Neural progenitor cell (in vitro differentiated cells): ENCODE measurements around the gene ASIC2. TPM values are rescaled to one million over a fixed set of nuclear protein-coding genes. Genes with fewer than 3 reads are reported as not detected.

Source experiments
- DNase-seq: peaks from one replicate; pipeline ENCODE4 v3.0.0-alpha.2; 2016; ENCODE audit warnings: low spot score
- H2AFZ ChIP-seq: fragments of 200-600 bp; sonication (generic); replicated peaks from 2 replicates; pipeline ENCODE4 v1.6.1; 2016; ENCODE audit warnings: antibody characterized with exemption
- H3F3A ChIP-seq: fragments of 200-600 bp; sonication (generic); 2 replicates; pipeline ENCODE4 v1.6.1; 2016; ENCODE audit warnings: antibody characterized with exemption, low read depth
- H3K27ac ChIP-seq: fragments of 200-600 bp; sonication (generic); 2 replicates; pipeline ENCODE4 v1.5.1; 2016; ENCODE audit warnings: mild to moderate bottlenecking
- H3K27me3 ChIP-seq: fragments of 200-600 bp; sonication (generic); 2 replicates; pipeline ENCODE4 v1.6.1; 2016; ENCODE audit warnings: mild to moderate bottlenecking, moderate library complexity
- H3K36me3 ChIP-seq: fragments of 200-600 bp; sonication (generic); 2 replicates; pipeline ENCODE4 v1.5.1; 2016
- H3K4me1 ChIP-seq: fragments of 200-600 bp; sonication (generic); 2 replicates; pipeline ENCODE4 v1.6.1; 2016; ENCODE audit warnings: mixed run types
- H3K4me2 ChIP-seq: fragments of 200-600 bp; sonication (generic); 2 replicates; pipeline ENCODE4 v1.6.1; 2016
- H3K4me3 ChIP-seq: fragments of 200-600 bp; sonication (generic); 2 replicates; pipeline ENCODE4 v1.5.1; 2016
- H3K79me2 ChIP-seq: fragments of 200-600 bp; sonication (generic); 2 replicates; pipeline ENCODE4 v1.6.1; 2016; ENCODE audit warnings: low read depth
- H3K9ac ChIP-seq: fragments of 200-600 bp; sonication (generic); 2 replicates; pipeline ENCODE4 v1.6.1; 2016
- H3K9me3 ChIP-seq: fragments of 200-600 bp; sonication (generic); 2 replicates; pipeline ENCODE4 v1.5.1; 2016; ENCODE audit warnings: low read depth
- H4K20me1 ChIP-seq: fragments of 200-600 bp; sonication (generic); 2 replicates; pipeline ENCODE4 v1.6.1; 2016; ENCODE audit warnings: low read depth
- H3K27ac Mint-ChIP-seq: 3 replicates; pipeline ENCODE4 v1.8.0; 2021; ENCODE audit warnings: mixed read lengths
- H3K27me3 Mint-ChIP-seq: 2 replicates; pipeline ENCODE4 v1.8.0; 2022; ENCODE audit warnings: low read depth, mild to moderate bottlenecking, inconsistent platforms, moderate library complexity, mixed read lengths; ENCODE audit not compliant: insufficient read depth
- H3K36me3 Mint-ChIP-seq: 3 replicates; pipeline ENCODE4 v1.8.0; 2021; ENCODE audit warnings: mixed read lengths
- H3K4me1 Mint-ChIP-seq: 3 replicates; pipeline ENCODE4 v1.8.0; 2021; ENCODE audit warnings: mixed read lengths
- H3K4me3 Mint-ChIP-seq: 3 replicates; pipeline ENCODE4 v1.8.0; 2021; ENCODE audit warnings: mild to moderate bottlenecking, moderate library complexity, mixed read lengths
- H3K9me3 Mint-ChIP-seq: 3 replicates; pipeline ENCODE4 v1.8.0; 2020; ENCODE audit warnings: mixed read lengths
- EZH2 ChIP-seq: fragments of 200-600 bp; sonication (generic); IDR thresholded peaks from 2 replicates; pipeline ENCODE4 v1.6.1; 2017; ENCODE audit warnings: antibody characterized with exemption, mild to moderate bottlenecking, moderate library complexity
- EZH2phosphoT487 ChIP-seq: fragments of 200-600 bp; sonication (generic); IDR thresholded peaks from 2 replicates; pipeline ENCODE4 v1.6.1; 2017; ENCODE audit warnings: antibody characterized with exemption
- total RNA-seq: library from RNA; depleted of rRNA; stranded (reverse); fragments of >200 nt; gene quantifications from 2 replicates; pipeline ENCODE4 v1.2.3, GENCODE V29; 2015; ENCODE audit warnings: low replicate concordance
- TF ChIP-seq, protein P1 (sequence below): fragments of 200-600 bp; sonication (generic); IDR thresholded peaks from 2 replicates; pipeline ENCODE4 v1.5.1; 2017; ENCODE audit warnings: antibody characterized with exemption, mild to moderate bottlenecking

ASIC2 gene
- total RNA-seq, 1 donor from 2014 or later: 2.3 TPM

DNA sequence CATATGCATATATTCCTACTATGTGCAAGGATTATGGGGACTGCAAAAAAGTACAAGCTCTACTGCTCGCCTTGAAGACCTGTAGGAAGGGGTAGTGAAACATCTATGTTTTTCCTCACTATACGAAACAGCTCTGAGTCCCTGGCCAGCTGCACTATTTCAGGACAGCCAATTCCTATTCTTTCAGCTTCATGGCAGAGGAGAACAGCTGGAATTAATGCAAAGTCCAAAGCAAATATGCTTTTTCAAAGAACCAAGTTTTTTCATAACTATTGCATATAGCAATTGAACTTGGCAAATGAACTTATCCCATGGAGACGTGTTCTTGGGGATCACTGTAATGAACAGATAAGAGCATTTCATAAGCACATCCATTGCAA lies 179.1 kb downstream of the ASIC2 start:
- no peaks in the 10 kb centered on the region for H3K9me3 Mint-ChIP-seq
- Histone ChIP-seq H3K79me2 (no peaks in the 10 kb centered on the region), H3K27me3 (no peaks in the 10 kb centered on the region), H4K20me1 (no peaks in the 10 kb centered on the region), H2AFZ (no peak overlapping the region), H3K36me3 (no peaks in the 10 kb centered on the region), H3F3A (peaks cover 4% of the 10 kb centered on the region), H3K9me3 (no peaks in the 10 kb centered on the region), H3K4me2 (no peak overlapping the region), H3K9ac (no peak overlapping the region), H3K4me3 (no peak overlapping the region), H3K4me1 (peaks cover 10% of the 10 kb centered on the region), H3K27ac (no peak overlapping the region)
- DNase-seq: no peak
- TF ChIP-seq EZH2phosphoT487: no peak
- no peaks in the 10 kb centered on the region for H3K36me3 Mint-ChIP-seq
- peaks cover 14% of the 10 kb centered on the region for H3K4me1 Mint-ChIP-seq
- no peak overlapping the region for H3K4me3 Mint-ChIP-seq
- H3K27me3 Mint-ChIP-seq: peaks cover 24% of the 10 kb centered on the region
- no peak overlapping the region for H3K27ac Mint-ChIP-seq

- Histone ChIP-seq H3K9me3 (no peaks in the 10 kb centered on the region), H3K36me3 (no peaks in the 10 kb centered on the region), H3K27ac (no peak overlapping the region), H4K20me1 (no peaks in the 10 kb centered on the region), H3K27me3 (no peaks in the 10 kb centered on the region), H3K4me3 (no peak overlapping the region), H3K79me2 (no peaks in the 10 kb centered on the region), H2AFZ (no peak overlapping the region), H3K9ac (no peak overlapping the region), H3K4me2 (no peak overlapping the region), H3F3A (peaks cover 4% of the 10 kb centered on the region), H3K4me1 (peaks cover 10% of the 10 kb centered on the region)
- Mint-ChIP-seq H3K4me1 (peaks cover 11% of the 10 kb centered on the region), H3K4me3 (no peak overlapping the region), H3K9me3 (no peaks in the 10 kb centered on the region), H3K27me3 (peaks cover 19% of the 10 kb centered on the region), H3K27ac (no peak overlapping the region), H3K36me3 (no peaks in the 10 kb centered on the region)
- no peak for DNase-seq
- TF ChIP-seq, protein P1, sequence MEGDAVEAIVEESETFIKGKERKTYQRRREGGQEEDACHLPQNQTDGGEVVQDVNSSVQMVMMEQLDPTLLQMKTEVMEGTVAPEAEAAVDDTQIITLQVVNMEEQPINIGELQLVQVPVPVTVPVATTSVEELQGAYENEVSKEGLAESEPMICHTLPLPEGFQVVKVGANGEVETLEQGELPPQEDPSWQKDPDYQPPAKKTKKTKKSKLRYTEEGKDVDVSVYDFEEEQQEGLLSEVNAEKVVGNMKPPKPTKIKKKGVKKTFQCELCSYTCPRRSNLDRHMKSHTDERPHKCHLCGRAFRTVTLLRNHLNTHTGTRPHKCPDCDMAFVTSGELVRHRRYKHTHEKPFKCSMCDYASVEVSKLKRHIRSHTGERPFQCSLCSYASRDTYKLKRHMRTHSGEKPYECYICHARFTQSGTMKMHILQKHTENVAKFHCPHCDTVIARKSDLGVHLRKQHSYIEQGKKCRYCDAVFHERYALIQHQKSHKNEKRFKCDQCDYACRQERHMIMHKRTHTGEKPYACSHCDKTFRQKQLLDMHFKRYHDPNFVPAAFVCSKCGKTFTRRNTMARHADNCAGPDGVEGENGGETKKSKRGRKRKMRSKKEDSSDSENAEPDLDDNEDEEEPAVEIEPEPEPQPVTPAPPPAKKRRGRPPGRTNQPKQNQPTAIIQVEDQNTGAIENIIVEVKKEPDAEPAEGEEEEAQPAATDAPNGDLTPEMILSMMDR: no peak
- no peak for TF ChIP-seq EZH2
- no peak for TF ChIP-seq EZH2phosphoT487
These were observed 179.7 kb downstream of the ASIC2 start for GRCh38 chr17:33113276-33113990.

DNA sequence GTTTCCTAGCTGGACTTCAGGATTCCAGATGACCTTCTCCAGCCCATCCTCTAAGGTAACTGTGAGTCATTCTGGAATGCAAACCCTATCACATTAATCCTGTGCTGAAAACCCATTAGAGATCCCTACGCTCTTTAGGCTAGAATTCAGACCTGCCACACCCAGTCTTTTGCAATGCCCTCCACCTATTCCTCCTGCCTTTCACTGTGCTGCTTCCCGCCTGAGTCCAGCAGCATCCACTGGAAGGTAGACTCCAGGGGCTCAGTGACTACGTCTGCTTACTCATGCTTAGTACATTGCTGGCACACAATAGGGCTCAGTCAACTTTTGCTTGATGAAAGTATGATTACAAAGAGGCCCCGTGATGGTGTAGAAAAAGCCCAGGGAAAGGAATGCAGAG lies 180.3 kb downstream of the ASIC2 start:
- peaks cover 16% of the 10 kb centered on the region for H3K27me3 Mint-ChIP-seq

More for the DNA sequence above, 180.3 kb downstream of the ASIC2 start:
- Histone ChIP-seq H3K4me2 (no peak overlapping the region), H3K27ac (no peak overlapping the region), H3K9me3 (no peaks in the 10 kb centered on the region), H3K79me2 (no peaks in the 10 kb centered on the region), H3F3A (peaks cover 4% of the 10 kb centered on the region), H2AFZ (no peak overlapping the region), H4K20me1 (no peaks in the 10 kb centered on the region), H3K4me3 (no peak overlapping the region), H3K36me3 (no peaks in the 10 kb centered on the region), H3K4me1 (peaks cover 7% of the 10 kb centered on the region), H3K9ac (no peak overlapping the region), H3K27me3 (no peaks in the 10 kb centered on the region)
- H3K4me1 Mint-ChIP-seq: peaks cover 11% of the 10 kb centered on the region
- no peak for DNase-seq
- no peak overlapping the region for H3K4me3 Mint-ChIP-seq
- H3K27ac Mint-ChIP-seq: no peak overlapping the region
- no peaks in the 10 kb centered on the region for H3K9me3 Mint-ChIP-seq
- no peak for TF ChIP-seq EZH2
- TF ChIP-seq, protein P1: no peak
- no peak for TF ChIP-seq EZH2phosphoT487
- no peaks in the 10 kb centered on the region for H3K36me3 Mint-ChIP-seq
